Pulmonary artery endothelial cell (primary cell): ENCODE measurements around the gene HLX. TPM values are rescaled to one million over a fixed set of nuclear protein-coding genes. Genes with fewer than 3 reads are reported as not detected.

Experiments used
- DNase-seq: peaks from one replicate; pipeline ENCODE4 v3.0.0-alpha.2; 2011; ENCODE audit warnings: low read depth, low spot score
- total RNA-seq: library from RNA; depleted of rRNA; stranded (reverse); fragments of >200 nt; gene quantifications from 2 replicates; pipeline ENCODE4 v1.2.3, GENCODE V29; 2014

HLX gene, protein sequence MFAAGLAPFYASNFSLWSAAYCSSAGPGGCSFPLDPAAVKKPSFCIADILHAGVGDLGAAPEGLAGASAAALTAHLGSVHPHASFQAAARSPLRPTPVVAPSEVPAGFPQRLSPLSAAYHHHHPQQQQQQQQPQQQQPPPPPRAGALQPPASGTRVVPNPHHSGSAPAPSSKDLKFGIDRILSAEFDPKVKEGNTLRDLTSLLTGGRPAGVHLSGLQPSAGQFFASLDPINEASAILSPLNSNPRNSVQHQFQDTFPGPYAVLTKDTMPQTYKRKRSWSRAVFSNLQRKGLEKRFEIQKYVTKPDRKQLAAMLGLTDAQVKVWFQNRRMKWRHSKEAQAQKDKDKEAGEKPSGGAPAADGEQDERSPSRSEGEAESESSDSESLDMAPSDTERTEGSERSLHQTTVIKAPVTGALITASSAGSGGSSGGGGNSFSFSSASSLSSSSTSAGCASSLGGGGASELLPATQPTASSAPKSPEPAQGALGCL
- 7.8 and 16.3 TPM in 2 replicates for total RNA-seq

DNA sequence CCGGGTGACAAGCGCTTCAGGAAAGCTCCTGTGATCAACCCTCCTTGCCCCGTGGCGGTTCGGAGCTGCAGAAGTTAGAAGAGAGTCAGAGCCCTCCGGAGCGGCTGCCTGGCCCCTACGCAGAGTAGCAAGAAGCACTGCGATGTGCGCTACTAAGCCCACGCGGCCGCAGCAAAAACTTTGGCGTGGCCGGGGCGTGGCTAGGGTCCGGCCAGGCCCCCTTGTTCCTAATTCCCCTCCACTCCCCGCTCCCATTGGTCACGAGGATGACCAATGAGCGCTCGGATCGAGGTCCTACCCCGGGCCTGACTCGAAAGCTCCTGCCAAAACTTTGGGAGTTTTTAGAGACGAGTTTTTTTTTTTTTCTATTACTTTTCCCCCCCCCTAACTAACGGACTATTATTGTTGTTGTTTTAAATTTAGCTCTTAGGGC lies at the start of gene HLX:
TSS of gene HLX (plus strand) at position 368 of the 433 bp plus-strand sequence. CDS start 415 bp downstream, outside the sequence.
- peak; percentile 66 for DNase-seq

DNA sequence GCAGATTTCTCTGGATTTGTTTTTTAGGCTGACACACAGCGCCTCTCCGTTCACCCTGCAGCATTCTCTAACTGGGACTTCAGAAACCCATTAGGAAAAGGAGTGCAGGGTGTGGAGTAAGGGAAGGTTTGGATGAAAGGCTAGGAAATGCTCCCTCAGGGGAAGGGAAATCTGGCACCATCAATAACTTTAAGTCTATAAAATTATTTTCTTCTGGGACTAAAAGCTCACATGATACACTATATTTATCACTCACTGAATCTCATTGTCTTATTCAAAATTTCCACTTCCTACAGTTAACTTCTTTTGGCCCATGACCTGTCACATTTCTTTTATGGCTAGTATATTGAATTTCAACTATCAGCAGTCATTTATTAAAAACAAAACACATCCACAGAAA lies 45.8 kb upstream of the HLX start:
- DNase-seq = no peak

DNA sequence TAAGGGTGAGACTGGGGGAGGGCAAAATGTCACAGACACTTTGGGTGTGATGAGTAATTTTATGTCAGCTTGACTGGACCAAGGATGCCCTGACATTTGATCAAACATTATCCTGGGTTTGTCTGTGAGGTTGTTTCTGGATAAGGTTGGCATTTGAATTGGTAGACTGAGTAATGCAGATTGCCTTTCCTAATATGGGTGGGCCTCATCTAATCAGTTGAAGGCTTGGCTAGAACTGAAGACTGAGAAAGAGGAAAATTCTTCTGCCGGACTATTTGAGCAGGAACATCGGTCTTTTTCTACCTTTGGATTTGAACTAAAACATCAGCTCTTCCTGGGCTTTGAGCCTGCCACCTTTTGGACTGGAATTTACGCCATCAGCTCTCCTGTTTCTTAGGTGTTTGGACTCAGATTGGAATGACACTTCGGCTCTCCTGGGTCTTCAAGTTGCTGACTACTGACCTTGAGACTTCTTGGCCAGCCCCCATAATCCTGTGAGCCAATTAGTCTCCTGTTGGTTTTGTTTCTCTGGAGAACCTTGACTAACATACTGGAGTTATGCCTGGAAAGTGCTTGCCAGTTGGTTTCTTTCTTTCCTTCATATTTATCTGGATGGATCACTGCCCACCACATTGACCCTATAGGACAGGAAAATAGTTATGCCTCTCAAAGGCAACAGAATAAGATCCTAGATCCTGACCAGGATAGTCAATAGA lies 44.9 kb upstream of the HLX start:
- no peak for DNase-seq

DNA sequence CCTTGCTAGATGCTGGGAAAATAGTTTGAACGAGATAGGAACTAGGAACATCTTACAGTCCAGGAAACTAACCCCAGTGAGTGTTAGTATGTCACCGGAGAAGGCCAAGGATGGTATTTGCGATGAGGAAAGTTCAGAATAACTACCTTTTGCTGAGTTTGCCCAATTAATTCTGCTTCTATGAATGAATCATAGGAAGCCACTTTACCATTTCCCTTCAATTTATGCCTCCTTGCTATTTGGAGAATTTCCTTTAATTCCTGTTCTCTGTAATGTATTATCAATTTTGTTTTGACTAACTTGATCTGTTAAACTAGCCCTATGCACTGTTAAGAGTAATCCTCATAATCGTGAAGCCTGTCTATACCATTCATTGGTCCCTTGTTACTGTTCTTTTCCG lies 40.7 kb upstream of the HLX start:
- DNase-seq = no peak

DNA sequence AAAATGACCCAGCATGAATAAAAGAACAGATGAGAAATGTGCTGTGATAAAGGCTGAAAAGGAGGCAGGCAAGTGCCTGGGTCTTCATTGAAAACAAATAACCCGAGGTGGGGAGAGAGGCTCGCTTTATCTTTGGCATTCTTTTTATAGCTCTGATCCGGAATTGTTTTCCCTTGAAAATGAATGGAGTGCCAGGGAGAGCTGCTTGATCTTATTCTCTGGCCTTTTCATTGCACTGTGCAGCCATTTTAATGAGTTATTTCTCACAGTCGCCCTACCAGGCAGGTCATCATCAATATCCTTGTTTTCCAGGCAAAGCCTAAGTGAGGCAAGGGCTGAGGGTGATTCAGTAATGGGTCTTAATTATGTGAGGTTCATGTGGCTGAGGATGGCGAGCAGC lies 39.8 kb upstream of the HLX start:
- DNase-seq = no peak

DNA sequence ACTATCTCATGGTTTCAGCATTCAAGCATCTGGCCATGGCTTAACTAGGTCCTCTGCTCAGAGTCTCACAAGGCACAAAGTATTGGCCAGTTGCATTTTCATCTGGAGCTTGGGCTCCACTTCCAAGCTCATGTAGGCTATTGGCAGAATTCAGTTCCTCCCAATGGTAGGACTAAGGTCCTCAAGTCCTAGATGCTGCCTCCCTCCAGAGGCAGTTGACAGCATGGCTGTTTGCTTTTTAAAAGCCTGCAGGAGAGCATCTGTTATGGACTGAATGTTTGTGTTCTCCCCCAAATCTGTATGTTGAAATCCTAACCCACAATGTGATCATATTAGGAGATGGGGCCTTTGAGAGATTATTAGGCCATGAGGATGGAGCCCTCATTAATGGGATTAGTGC lies 38.0 kb upstream of the HLX start:
- DNase-seq = no peak

DNA sequence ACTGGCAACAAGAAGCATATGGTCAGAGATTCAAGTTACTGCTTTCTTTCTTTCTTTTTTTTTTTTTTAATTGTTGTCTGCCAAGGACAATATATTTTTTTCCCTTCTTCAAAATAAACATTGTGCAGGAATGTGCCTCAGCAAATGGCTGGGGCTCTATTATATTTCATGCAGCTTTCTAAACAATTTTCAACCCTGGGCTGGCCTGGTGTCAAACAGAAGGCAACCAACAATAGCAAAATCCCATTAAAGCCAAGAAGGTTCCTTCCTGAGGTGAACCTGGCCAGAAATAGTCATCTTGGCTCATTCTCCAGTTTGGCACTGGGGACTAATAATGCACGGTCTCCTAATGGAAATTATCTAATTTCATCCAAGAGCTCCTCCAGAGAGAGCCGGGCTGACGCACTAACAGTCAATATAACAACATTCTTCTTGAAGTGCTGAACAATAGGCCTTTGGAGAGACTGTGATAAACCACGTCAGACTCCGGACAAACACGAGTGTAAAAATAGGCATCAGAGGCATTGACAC lies 35.7 kb upstream of the HLX start:
- DNase-seq = peak; percentile 93

DNA sequence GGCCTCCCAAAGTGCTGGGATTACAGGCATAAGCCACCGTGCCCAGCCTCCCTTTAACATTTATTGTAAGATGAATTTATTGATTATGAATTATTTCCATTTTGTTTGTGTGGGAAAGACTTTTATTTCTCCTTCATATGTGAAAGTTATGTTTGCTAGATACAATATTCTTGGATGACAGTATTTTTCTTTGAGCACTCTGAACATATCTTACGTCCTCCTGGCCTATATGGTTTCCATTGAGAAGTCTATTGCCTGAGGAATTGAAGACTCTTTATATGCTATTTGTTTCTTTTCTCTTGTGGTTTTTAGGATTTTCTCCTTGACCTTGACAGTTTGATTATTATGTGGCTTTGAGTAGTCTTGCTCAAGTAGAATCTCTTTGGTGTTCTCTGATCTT lies 26.8 kb upstream of the HLX start:
- DNase-seq = no peak

DNA sequence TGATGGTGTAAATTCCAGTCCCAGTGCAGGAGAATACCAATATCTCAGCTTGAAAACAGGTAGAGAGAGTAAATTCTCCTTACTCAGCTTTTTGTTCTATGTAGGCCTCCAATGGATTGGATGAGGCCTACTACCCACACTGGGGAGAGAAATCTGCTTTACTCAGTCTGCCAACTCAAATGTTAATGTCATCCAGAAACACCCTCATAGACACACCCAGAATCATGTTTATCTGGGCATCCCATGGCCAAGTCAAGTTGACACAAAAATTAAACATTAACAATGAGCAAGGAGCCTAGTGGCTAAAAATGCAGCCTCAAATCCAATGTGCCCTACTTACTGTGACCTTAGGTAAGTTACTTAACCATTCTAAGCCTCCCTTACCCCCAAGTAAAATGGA lies 6.9 kb upstream of the HLX start:
- no peak for DNase-seq

DNA sequence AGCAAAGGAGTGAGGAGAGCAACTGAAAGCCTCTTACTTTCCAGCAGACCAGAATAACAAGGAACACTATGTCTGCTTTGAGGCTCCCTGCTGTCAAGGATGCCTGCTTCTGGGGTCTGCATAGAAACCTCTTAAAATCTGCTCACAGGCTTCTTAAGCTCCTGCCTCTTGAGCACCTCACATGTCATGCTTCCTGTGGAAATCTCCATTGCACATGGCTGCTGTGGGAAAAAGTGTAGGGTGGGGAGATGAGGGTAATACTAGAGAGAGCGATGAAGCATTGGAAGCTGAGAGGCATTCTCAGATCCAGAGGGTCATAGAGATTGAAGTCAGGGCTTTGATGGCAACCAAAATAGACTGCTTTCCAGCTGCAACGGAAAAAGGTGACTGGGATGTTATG lies 6.2 kb upstream of the HLX start:
- DNase-seq = no peak

DNA sequence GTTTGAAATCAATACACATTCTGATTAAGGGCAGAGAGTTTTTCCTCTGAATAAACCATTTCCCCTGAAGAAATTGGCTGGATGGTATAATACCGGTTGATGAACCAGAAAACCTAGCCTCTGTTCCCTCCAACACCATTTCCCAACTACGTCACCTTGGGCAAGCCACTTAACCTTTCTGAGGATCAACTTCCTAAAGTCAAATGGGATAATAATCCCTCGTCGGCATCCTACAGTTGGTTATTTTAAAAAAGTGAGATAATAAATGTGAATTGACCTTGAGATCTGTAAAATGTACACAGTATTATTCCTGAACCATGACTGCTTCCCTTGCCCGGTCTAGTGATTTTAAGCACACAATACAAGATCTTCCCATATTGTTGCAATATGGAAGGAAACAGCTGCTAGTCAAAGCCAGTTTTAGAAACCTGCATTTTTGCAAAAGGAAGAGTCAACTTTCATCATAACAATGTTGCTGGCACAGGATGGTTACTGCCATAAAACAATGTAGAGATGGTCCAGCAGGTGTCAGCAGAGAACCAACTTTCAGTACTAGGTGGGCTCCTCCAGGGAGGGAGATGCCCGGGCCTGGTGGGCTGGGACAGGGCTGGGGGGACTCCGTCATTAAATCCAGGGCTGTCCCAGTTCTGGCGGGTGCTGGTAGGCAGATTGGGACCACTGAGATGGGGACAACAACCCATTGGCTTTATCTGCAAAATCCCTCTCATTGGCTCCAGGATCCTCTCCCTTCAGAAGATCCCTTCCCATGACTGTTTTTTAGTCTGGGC lies 5.2 kb upstream of the HLX start:
- peak; percentile 69 for DNase-seq

DNA sequence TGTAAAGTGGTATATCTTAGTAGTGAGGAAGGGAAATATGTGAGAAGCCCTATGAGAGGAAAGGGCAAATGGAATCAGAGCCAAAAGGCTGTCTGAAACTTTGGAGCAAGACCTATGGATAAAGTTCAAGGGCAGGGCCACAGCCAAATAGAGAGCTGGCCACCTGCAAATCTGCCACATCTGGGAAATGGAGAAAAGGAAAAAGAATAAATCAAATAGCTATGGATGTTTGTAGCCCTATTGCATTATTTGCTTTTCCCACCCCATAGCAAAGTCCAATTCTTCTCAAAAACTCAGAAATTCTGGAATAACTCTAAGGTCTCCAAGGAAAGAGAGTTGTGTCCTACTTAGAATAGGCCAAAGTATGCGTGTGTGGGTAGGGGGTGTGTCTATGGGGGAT lies 4.0 kb upstream of the HLX start:
- DNase-seq = no peak

DNA sequence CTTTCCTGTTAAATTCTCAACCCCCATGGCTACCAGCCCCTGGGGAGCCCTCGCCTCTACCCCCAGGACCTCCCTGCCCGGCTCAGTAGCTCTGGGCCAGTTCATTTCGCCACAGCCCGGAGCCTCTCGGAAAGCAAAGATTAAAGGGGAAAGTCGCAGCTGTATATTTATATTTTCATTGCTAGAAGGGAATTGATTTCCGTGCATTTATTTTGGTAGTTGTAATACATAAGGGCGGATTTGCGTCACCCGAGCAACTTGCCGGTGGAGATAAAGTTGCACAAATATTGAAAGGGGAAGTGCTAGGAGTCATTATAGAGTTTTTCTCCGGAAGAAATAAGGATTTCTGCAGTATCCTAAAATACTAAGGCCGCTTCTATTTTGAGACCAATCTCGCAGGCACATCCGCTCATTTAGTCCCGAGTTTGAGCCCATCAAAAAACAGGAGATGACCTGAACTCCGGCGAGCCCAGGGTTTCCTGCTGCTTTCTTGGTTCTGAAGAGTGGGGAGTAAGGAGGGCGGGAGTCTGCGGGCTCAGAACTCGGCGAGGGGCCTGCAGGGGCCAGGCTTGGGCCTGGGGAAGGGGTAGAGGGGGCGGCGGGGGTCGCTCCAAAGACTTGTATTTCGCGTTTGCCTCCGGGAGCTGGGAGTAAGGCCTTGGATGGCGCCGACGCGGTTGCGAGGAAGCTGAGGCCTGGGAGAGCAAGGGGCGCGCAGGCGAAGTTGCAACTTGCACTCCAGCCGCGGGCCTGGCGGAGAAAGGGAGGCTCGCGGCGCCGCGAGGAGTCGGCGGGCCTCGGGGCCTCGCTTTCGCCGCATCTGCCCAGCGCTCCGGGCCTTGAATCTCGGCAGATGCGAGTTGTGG lies 2.5 kb upstream of the HLX start:
- DNase-seq = peak; percentile 87

DNA sequence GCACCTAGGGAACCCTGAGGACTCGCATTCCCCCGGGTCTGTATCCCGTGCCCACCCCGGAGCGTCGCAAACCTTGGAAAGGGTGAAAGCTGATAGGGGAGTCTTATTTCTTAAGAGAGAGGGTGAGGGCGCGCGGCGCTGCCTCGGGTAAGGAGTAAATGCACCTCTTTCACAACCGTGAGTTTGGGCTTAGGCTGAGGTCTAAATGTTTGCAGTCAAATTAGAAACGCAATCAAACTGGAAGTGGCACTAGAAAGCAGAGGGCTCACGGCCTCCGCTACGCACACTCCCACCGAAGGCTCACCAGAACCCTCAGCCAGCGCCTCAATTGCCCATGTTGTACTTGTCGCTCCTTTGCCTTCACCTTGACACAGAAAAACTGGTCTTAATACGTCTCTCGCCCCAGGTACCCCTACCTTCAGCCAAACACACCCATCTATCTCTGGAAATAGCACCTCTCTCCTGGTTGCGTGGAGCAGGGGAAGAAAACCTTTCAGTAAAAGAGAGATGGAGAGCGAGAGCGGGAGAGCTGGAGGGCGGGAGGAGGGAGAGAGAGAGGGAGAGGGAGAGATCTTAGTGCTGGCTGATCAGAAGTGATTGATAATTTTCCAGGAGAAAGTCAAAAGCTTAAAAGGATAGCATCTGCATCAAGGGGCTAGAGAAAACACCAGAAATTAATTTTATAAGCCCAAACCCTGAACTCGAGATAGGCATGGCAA lies 1.7 kb upstream of the HLX start:
- DNase-seq = no peak

DNA sequence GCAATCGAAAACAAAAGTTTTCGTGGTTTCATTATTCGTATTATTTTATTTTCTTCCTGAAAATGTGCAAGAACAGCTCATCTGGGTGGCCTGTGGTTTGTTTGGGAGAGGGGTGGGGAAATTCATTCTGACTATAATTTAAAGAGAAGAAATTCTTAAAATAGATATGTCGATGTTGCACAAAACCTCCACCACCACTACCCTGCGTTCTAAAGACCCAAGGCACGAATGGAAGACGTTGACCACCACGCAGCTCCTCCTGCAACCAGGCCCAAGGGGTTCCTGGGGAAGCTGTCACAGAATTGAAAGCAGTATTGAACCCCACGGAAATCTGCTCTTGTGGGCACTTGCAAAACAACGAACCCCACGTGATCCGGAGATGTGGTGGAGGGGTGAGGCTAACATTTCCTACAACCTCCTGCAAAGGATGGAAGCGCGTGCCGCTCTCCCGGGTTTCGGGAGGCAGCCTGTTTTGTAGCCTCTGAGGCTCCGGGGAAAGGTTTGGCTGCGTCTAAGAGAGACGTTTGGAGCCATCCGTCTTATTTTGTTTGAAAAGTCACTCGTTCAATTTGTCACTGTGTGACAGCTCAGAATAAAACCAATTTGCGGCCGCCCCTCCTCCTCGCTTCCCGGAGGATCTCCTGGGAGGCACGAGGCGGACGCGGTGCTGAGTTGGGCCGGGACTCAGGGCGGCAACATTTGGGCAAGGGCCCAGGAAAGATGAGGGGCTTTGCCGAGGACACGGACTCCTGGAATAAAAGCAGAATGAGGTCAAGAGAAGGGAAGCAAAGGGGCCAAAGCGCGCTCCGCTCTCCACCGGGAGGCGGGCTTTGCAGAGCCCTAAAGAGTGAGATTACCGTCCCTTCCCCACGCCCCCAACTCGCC lies 810 bp upstream of the HLX start:
- DNase-seq = no peak

DNA sequence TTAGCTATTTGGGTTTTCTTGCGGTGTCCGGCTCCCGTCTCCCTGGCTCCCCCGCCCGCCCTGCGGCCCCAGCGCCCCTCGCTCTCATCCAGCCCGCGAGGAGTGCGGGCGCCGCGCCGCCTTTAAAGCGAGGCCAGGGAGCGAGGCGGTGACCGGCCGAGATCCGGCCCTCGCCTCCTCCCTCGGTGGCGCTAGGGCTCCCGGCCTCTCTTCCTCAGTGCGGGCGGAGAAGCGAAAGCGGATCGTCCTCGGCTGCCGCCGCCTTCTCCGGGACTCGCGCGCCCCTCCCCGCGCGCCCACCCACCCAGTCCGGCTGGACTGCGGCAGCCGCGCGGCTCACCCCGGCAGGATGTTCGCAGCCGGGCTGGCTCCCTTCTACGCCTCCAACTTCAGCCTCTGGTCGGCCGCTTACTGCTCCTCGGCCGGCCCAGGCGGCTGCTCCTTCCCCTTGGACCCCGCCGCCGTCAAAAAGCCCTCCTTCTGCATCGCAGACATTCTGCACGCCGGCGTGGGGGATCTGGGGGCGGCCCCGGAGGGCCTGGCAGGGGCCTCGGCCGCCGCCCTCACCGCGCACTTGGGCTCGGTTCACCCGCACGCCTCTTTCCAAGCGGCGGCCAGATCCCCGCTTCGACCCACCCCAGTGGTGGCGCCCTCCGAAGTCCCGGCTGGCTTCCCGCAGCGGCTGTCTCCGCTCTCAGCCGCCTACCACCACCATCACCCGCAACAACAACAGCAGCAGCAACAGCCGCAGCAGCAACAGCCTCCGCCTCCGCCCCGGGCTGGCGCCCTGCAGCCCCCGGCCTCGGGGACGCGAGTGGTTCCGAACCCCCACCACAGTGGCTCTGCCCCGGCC lies 492 bp downstream of the HLX start:
- DNase-seq = no peak

DNA sequence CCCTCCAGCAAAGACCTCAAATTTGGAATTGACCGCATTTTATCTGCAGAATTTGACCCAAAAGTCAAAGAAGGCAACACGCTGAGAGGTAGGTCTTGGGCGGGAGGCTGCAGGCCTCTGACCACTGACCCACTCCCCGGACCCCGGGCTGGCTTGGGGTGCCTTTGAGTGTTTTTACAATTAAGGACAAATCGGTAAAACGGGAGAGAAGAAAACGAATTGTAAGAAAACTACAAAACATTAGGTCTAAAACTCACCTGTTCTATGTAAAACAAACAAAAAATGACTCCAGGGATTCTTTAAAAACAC lies 1.1 kb downstream of the HLX start:
- no peak for DNase-seq
